HepG2 (cell line): ENCODE data around the gene PPP2R5C. TPM values are rescaled to one million over a fixed set of nuclear protein-coding genes. Genes with fewer than 3 reads are reported as not detected.

Experiments used
- CEBPZ ChIP-seq: IDR thresholded peaks from 2 replicates; pipeline ENCODE4 v1.6.1; 2012; ENCODE audit warnings: low read length, improper control_type of control experiment
- FOXA3 ChIP-seq: IDR thresholded peaks from 2 replicates; pipeline ENCODE4 v1.6.1; 2016; ENCODE audit warnings: missing genetic modification reagents, missing compliant biosample characterization
- MTA3 ChIP-seq: sonication (generic); formaldehyde crosslinking; IDR thresholded peaks from 2 replicates; pipeline ENCODE4 v1.4.0; 2020; ENCODE audit warnings: missing genetic modification reagents
- RORA ChIP-seq: sonication (generic); formaldehyde crosslinking; IDR thresholded peaks from 2 replicates; pipeline ENCODE4 v1.5.0; 2020; ENCODE audit warnings: mild to moderate bottlenecking, missing genetic modification reagents, moderate library complexity
- SPEN ChIP-seq: sonication (generic); formaldehyde crosslinking; IDR thresholded peaks from 2 replicates; pipeline ENCODE4 v1.5.1; 2020; ENCODE audit warnings: low read depth, mild to moderate bottlenecking, missing genetic modification reagents
- TARDBP ChIP-seq: sonication (generic); formaldehyde crosslinking; IDR thresholded peaks from 2 replicates; pipeline ENCODE4 v1.8.0; 2022; ENCODE audit warnings: mild to moderate bottlenecking, missing genetic modification reagents
- TSC22D2 ChIP-seq: sonication (generic); formaldehyde crosslinking; IDR thresholded peaks from 2 replicates; pipeline ENCODE4 v1.5.1; 2020; ENCODE audit warnings: missing genetic modification reagents, mild to moderate bottlenecking, borderline replicate concordance
- ZBTB39 ChIP-seq: sonication (generic); formaldehyde crosslinking; IDR thresholded peaks from 2 replicates; pipeline ENCODE4 v1.5.0; 2020; ENCODE audit warnings: missing genetic modification reagents
- ZBTB40 ChIP-seq, 2 experiments: fragments of 450-650 bp in 1 of 2; sonication (generic) in 1 of 2; formaldehyde crosslinking in 1 of 2; IDR thresholded peaks; 2 replicates each; pipeline versions ENCODE4 v1.6.1 to v1.8.0; 2016 to 2022; ENCODE audit warnings: antibody characterized with exemption in 1 of 2, mild to moderate bottlenecking in 1 of 2, missing genetic modification reagents in 1 of 2
- ZFYVE20 ChIP-seq: sonication (generic); formaldehyde crosslinking; IDR thresholded peaks from 2 replicates; pipeline ENCODE4 v1.8.0; 2023; ENCODE audit warnings: low read depth, mild to moderate bottlenecking, moderate library complexity, missing genetic modification reagents, borderline replicate concordance
- polyA plus RNA-seq, 8 experiments: library from polyadenylated mRNA; depleted of rRNA in 3 of 8; stranded (reverse) in 7 of 8; unstranded in 1 of 8; fragments of >200 nt; fragmentation: Illumina TruSeq in 4 of 8; extraction: Trizol in 4 of 8; gene quantifications; 2 replicates each; pipeline versions ENCODE4 v1.2.1 to v1.2.3, GENCODE V29; 2011 to 2016; ENCODE audit warnings: low read depth in 4 of 8, missing spikeins in 1 of 8, mixed read lengths in 1 of 8; ENCODE audit not compliant: insufficient read depth in 1 of 8
- total RNA-seq, 5 experiments: library from RNA; depleted of rRNA; stranded (reverse); fragments of >200 nt; fragmentation: Illumina TruSeq; extraction: Trizol; gene quantifications; 2 replicates each; pipeline ENCODE4 v1.2.3, GENCODE V29; 2016; ENCODE audit warnings: low read depth in 1 of 5
- TF ChIP-seq, protein P1 (sequence below): sonication (generic); formaldehyde crosslinking; IDR thresholded peaks from 2 replicates; pipeline ENCODE4 v1.5.1; 2020; ENCODE audit warnings: mild to moderate bottlenecking, missing genetic modification reagents, borderline replicate concordance

The PPP2R5C gene
- total and polyA plus RNA-seq, 2 of the 13 experiments (the other 11 are each of a cell fraction or from before 2014, with no cell fraction given), result 74.3 to 78.5 TPM

DNA sequence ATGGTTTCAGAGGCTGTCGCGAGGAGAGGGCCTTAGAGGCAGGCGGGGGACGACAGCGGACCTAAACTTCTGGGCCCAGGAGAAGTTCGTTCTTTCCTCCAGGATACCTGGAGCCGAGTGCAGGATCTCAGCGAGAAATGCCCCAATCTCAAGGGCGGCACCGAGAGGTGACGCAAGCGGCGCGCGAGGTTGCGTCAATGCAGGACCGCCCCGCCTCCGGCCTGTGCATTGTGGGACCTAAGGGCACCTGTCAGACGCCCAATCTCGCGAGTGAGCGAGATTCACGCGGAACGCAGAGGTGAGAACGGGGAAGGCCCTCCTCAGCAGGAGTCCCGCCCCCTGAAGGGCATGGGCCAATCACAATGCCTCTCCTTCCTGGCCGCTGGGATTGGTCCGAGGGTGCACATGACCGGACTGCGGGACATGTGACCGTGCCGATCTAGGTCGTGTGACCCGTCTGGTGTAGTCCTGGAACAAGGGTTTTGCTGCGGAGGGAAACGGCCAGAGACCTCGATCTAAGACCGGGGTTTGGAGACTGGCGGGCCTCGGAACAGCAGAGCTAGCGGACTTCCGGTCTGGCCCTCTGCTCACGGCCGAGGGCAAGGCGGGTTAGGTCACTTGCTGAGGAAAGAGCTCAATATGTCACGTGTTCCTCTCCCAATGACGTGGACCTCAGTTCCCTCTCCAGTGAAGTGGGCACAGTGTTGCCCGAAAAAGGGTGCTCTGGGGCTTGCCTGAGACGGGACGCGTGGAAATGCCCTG lies 186.6 kb downstream of the PPP2R5C start (continued):
- TF ChIP-seq CEBPZ (no peak), ZBTB39 (CRISPR knock-in tag) (no peak), ZBTB40 (IDR thresholded peaks at IDR 0.05) (no peak), ZBTB40 (CRISPR knock-in tag; IDR thresholded peaks at IDR 0.05) (peak; percentile 66; the same call in 1 of the 2 replicates), ZFYVE20 (CRISPR knock-in tag) (no peak), MTA3 (CRISPR knock-in tag) (no peak), RORA (CRISPR knock-in tag) (no peak), SPEN (CRISPR knock-in tag) (peak; percentile 96), TARDBP (peak; percentile 77; the same call in 1 of the 2 replicates), FOXA3 (CRISPR knock-in tag) (peak; percentile 64), TSC22D2 (CRISPR knock-in tag) (no peak)
- TF ChIP-seq, protein P1, sequence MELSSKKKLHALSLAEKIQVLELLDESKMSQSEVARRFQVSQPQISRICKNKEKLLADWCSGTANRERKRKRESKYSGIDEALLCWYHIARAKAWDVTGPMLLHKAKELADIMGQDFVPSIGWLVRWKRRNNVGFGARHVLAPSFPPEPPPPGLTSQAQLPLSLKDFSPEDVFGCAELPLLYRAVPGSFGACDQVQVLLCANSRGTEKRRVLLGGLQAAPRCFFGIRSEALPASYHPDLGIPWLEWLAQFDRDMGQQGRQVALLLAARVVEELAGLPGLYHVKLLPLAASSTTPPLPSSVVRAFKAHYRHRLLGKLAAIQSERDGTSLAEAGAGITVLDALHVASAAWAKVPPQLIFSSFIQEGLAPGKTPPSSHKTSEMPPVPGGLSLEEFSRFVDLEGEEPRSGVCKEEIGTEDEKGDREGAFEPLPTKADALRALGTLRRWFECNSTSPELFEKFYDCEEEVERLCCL, result peak; percentile 75; the same call in 1 of the 2 replicates
